ENCODE data around the gene PIGC. TPM values are rescaled to one million over a fixed set of nuclear protein-coding genes. Genes with fewer than 3 reads are reported as not detected.

The PIGC gene
- total RNA-seq (2014; rRNA removed; shearing (Covaris generic)), result 22.5 and 25.3 TPM in 2 replicates
- polyA plus RNA-seq (2015; cell fraction: cytosol; rRNA removed), result 31.2 and 34.0 TPM in 2 replicates
- 14.0 and 19.4 TPM in 2 replicates for polyA plus RNA-seq (2015; cell fraction: nucleus; rRNA removed)

- in situ Hi-C loops (cut with HindIII; ENCODE audit: low pct_unique_long_range_greater_than_20kb, low sequenced_read_pairs), result loop anchor here (25.0 kb wide), 1 partner anchor 268 kb away; no protein-coding TSS in a partner anchor
- DNase-seq (ENCODE audit: low read depth, low spot score), result peak; percentile 90
Observed at GRCh38 chr1:172443666-172444453, at the start of gene PIGC. Gene PIGC (minus strand): TSS chr1:172444069. CDS start chr1:172442622, 1,447 bp downstream.

GRCh38 chr1:172492421-172492820, 48.6 kb upstream of the PIGC start:
- in situ Hi-C loops (cut with HindIII; ENCODE audit: low pct_unique_long_range_greater_than_20kb, low sequenced_read_pairs), result no loop called here
- no peak for DNase-seq (ENCODE audit: low read depth, low spot score)

- in situ Hi-C loops (cut with HindIII; ENCODE audit: low pct_unique_long_range_greater_than_20kb, low sequenced_read_pairs), result no loop called here
- DNase-seq (ENCODE audit: low read depth, low spot score), result no peak
Observed at GRCh38 chr1:172489847-172490246, 46.0 kb upstream of the PIGC start.

GRCh38 chr1:172488393-172488792, 44.5 kb upstream of the PIGC start:
- no peak for DNase-seq (ENCODE audit: low read depth, low spot score)
- in situ Hi-C loops (cut with HindIII; ENCODE audit: low pct_unique_long_range_greater_than_20kb, low sequenced_read_pairs), result no loop called here

GRCh38 chr1:172487550-172487949, 43.7 kb upstream of the PIGC start:
- no peak for DNase-seq (ENCODE audit: low read depth, low spot score)
- in situ Hi-C loops (cut with HindIII; ENCODE audit: low pct_unique_long_range_greater_than_20kb, low sequenced_read_pairs), result no loop called here

GRCh38 chr1:172486805-172487454, 43.1 kb upstream of the PIGC start:
- in situ Hi-C loops (cut with HindIII; ENCODE audit: low pct_unique_long_range_greater_than_20kb, low sequenced_read_pairs), result no loop called here
- no peak for DNase-seq (ENCODE audit: low read depth, low spot score)

- no peak for DNase-seq (ENCODE audit: low read depth, low spot score)
- in situ Hi-C loops (cut with HindIII; ENCODE audit: low pct_unique_long_range_greater_than_20kb, low sequenced_read_pairs), result no loop called here
Observed at GRCh38 chr1:172485626-172486025, 41.8 kb upstream of the PIGC start.

GRCh38 chr1:172484252-172484651, 40.4 kb upstream of the PIGC start:
- DNase-seq (ENCODE audit: low read depth, low spot score), result no peak
- in situ Hi-C loops (cut with HindIII; ENCODE audit: low pct_unique_long_range_greater_than_20kb, low sequenced_read_pairs), result no loop called here

GRCh38 chr1:172483448-172483847, 39.6 kb upstream of the PIGC start:
- no peak for DNase-seq (ENCODE audit: low read depth, low spot score)
- in situ Hi-C loops (cut with HindIII; ENCODE audit: low pct_unique_long_range_greater_than_20kb, low sequenced_read_pairs), result no loop called here

DNA sequence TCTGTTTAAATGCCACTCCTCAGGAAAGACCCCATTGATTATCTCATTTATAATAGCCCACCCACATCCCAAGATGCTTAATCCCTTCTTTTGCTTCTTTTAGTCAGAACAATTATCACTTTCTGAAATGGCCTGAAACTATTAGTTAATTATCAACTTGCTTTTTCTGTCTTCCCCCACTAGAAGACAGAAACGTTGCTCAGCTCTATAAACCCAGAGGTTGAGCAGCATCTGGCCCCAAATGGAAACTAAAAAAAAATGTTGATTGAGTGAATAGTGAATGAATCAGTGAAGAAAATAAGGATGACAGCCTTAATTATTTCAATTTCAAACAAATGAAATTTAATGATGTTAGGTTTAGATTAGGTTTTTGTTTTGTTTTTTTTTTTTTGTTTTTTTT, 38.2 kb upstream of the PIGC start:
- in situ Hi-C loops (cut with HindIII; ENCODE audit: low pct_unique_long_range_greater_than_20kb, low sequenced_read_pairs), result no loop called here
- DNase-seq (ENCODE audit: low read depth, low spot score), result no peak

GRCh38 chr1:172480431-172480830, 36.6 kb upstream of the PIGC start:
- in situ Hi-C loops (cut with HindIII; ENCODE audit: low pct_unique_long_range_greater_than_20kb, low sequenced_read_pairs), result no loop called here

DNA sequence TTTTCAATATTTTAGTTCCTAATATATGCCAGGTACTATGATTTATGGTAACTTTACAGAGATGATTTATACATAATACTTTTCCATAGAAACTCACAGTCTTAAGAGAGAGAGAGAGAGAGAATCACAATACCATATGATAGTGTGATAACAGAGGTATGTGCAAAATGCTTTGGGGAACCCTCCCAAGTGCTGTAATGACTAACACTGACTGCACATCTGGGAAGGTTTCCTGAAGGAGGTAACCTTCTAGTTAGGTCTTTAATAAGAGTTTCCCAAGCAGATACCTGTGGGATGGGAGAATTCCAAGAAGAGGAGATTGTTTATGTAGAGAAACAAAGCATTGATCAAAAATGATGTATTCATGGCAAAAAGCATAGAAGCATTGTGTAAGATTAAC, 34.6 kb upstream of the PIGC start:
- in situ Hi-C loops (cut with HindIII; ENCODE audit: low pct_unique_long_range_greater_than_20kb, low sequenced_read_pairs), result no loop called here
- no peak for DNase-seq (ENCODE audit: low read depth, low spot score)

More at GRCh38 chr1:172480431-172480830, 36.6 kb upstream of the PIGC start:
- DNase-seq (ENCODE audit: low read depth, low spot score), result no peak

GRCh38 chr1:172477741-172478140, 33.9 kb upstream of the PIGC start:
- in situ Hi-C loops (cut with HindIII; ENCODE audit: low pct_unique_long_range_greater_than_20kb, low sequenced_read_pairs), result no loop called here
- no peak for DNase-seq (ENCODE audit: low read depth, low spot score)

DNA sequence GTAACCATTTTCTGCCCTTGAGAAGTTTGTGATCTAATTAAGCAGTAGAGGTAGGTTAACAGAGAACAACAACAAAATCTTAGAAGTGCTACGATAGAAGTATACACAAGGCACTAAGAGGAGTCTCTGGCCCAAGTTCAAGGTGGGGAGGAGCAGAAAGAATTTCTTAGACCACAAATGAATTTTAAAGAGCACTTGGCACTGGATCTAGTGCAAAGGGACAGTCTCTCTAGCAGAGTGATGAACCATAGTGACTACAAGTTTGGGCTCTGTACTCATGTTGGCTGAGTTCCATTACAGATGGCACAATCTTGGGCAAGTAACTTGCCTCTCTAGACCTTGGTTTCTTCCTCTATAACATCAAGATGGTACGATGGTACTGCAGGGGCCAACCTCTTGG, 33.3 kb upstream of the PIGC start:
- in situ Hi-C loops (cut with HindIII; ENCODE audit: low pct_unique_long_range_greater_than_20kb, low sequenced_read_pairs), result no loop called here
- DNase-seq (ENCODE audit: low read depth, low spot score), result no peak

- in situ Hi-C loops (cut with HindIII; ENCODE audit: low pct_unique_long_range_greater_than_20kb, low sequenced_read_pairs), result no loop called here
- DNase-seq (ENCODE audit: low read depth, low spot score), result no peak
Observed at GRCh38 chr1:172476218-172476811, 32.4 kb upstream of the PIGC start.

- in situ Hi-C loops (cut with HindIII; ENCODE audit: low pct_unique_long_range_greater_than_20kb, low sequenced_read_pairs), result no loop called here
- no peak for DNase-seq (ENCODE audit: low read depth, low spot score)
Observed at GRCh38 chr1:172473842-172474241, 30.0 kb upstream of the PIGC start.

GRCh38 chr1:172473302-172473701, 29.4 kb upstream of the PIGC start:
- peak; percentile 37 for DNase-seq (ENCODE audit: low read depth, low spot score)
- in situ Hi-C loops (cut with HindIII; ENCODE audit: low pct_unique_long_range_greater_than_20kb, low sequenced_read_pairs), result no loop called here

DNA sequence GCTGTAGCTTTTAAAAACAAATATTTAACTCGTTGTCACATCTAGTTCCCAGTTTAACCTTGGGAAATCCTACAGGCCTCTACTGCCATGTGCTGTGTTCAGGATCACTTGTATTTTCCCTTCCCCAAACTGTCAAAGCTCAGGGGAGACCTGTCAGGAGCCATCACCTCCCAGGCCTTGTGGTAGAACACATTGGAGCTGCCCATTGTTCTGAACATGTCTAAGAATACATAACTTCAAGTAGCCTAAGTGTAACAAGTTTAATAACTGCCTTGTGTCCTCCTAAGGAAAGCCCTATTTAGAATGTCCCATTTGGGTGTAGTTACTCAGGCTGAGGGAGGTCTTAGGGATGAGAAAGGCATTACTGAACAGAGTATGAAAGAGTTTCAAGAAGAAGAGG, 28.6 kb upstream of the PIGC start:
- DNase-seq (ENCODE audit: low read depth, low spot score), result no peak
- in situ Hi-C loops (cut with HindIII; ENCODE audit: low pct_unique_long_range_greater_than_20kb, low sequenced_read_pairs), result no loop called here

Measured in SK-MEL-5 (cell line).